GM13976 (cell line): Measurements from ENCODE around the gene RNASE4.

Experiments used
- DNase-seq: peaks from one replicate; pipeline ENCODE4 v3.0.0; 2012; ENCODE audit warnings: low spot score
- in situ Hi-C: fragments of 300-500 bp; cut with MboI; formaldehyde crosslinking; loops from one replicate; pipeline ENCODE4 v1.12.0; 2022; ENCODE audit warnings: low sequenced_read_pairs, mixed read lengths, inconsistent platforms; ENCODE audit not compliant: unreplicated experiment
- TF ChIP-seq, protein P1 (sequence below): IDR thresholded peaks from 2 replicates; pipeline ENCODE4 v1.5.1; 2012; ENCODE audit warnings: borderline replicate concordance, mild to moderate bottlenecking; ENCODE audit not compliant: insufficient read depth; ENCODE audit errors: extremely low read depth, missing control alignments, control extremely low read depth

Gene RNASE4

DNA sequence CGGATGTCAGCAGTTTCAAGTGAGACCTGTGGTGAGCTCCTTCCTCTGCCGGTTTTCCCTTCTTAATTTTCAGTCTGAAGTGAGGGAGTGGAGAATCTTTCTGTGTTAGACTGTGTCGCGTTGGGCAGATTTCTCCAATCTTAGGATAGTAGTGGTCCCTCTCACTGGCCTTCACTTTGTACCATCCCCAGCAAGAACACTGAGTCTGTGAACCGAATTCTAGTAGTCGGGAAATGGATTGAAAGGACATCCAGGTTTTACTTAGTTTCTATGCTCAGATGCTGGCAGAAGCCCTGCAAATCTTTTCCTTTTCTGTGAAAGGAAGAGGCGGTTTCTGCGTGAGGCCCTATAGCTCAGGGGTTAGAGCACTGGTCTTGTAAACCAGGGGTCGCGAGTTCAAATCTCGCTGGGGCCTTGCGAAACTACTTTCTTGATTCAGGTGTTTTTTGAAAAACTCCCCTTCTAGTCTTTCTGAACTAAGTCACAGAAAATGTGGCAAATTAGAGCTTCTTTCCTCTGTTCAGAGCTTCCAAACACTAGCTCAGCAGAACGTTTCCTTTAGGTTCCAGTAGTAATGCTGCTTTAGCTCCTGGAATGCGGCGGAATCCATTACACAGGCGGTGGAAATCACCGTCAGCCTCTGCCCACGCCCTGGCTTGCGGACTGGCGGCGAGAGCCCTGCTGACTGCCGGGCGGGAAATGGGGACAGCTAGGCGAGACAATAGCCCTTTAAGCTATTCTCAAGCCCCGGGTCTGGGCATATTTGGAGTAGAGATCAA is 2.8 kb upstream of the RNASE4 start:
- peak; percentile 62 for DNase-seq
- TF ChIP-seq, protein P1, sequence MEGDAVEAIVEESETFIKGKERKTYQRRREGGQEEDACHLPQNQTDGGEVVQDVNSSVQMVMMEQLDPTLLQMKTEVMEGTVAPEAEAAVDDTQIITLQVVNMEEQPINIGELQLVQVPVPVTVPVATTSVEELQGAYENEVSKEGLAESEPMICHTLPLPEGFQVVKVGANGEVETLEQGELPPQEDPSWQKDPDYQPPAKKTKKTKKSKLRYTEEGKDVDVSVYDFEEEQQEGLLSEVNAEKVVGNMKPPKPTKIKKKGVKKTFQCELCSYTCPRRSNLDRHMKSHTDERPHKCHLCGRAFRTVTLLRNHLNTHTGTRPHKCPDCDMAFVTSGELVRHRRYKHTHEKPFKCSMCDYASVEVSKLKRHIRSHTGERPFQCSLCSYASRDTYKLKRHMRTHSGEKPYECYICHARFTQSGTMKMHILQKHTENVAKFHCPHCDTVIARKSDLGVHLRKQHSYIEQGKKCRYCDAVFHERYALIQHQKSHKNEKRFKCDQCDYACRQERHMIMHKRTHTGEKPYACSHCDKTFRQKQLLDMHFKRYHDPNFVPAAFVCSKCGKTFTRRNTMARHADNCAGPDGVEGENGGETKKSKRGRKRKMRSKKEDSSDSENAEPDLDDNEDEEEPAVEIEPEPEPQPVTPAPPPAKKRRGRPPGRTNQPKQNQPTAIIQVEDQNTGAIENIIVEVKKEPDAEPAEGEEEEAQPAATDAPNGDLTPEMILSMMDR, result no peak
- in situ Hi-C loops, result loop anchor here (10.0 kb wide), 2 partner anchors 47 to 357 kb away; no protein-coding TSS in a partner anchor

DNA sequence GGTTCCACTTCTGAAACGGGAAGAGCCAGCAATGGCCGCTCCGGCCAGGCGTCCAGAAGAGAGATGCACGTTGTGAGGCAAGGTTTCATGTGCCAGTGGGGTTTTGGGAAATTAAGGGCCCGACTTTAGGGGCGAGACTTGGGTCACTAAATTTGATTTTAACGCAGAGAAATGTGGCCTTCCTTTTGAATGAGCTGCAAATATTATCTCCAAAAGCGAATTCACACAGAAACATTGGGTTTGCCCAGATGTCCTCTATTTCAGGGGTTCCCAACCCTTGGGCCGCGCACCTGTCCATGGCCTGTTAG is 2.3 kb upstream of the RNASE4 start:
- TF ChIP-seq, protein P1, result no peak
- in situ Hi-C loops, result loop anchor here (10.0 kb wide), 2 partner anchors 47 to 357 kb away; no protein-coding TSS in a partner anchor
- DNase-seq, result no peak

DNA sequence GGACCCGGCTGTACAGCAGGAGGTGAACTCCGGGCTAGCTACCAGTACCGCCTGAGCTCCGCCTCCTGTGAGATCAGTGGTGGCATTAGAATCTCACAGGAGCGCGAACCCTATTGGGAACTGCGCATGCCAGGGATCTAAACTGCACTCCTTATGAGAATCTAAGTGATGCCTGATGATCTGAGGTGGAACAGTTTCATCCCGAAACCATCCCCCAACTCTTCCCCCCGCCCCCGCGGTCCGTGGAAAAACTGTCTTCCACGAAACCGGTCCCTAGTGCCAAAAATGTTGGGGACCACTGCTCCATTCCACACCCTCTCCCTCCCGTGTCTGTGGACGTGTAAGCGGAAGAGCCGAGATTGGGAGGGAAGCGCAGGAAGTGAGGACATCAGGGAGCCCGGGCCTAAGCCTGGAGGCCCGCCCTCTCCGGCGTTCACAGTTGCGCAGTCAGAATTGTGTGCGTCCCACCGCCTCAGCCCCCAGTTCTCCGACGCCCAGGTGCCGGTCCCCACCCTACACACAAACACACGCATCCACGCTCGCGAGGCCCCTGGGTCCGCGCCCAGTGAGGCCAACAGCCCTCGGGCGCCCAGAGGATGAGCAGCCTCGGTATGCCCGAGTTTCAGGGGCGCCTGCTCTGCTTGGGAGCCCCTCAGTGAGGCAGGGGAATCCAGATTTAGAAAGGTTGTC is 1.8 kb upstream of the RNASE4 start:
- in situ Hi-C loops, result loop anchor here (10.0 kb wide), 2 partner anchors 48 to 358 kb away; no protein-coding TSS in a partner anchor
- TF ChIP-seq, protein P1, result no peak
- peak; percentile 83 for DNase-seq

DNA sequence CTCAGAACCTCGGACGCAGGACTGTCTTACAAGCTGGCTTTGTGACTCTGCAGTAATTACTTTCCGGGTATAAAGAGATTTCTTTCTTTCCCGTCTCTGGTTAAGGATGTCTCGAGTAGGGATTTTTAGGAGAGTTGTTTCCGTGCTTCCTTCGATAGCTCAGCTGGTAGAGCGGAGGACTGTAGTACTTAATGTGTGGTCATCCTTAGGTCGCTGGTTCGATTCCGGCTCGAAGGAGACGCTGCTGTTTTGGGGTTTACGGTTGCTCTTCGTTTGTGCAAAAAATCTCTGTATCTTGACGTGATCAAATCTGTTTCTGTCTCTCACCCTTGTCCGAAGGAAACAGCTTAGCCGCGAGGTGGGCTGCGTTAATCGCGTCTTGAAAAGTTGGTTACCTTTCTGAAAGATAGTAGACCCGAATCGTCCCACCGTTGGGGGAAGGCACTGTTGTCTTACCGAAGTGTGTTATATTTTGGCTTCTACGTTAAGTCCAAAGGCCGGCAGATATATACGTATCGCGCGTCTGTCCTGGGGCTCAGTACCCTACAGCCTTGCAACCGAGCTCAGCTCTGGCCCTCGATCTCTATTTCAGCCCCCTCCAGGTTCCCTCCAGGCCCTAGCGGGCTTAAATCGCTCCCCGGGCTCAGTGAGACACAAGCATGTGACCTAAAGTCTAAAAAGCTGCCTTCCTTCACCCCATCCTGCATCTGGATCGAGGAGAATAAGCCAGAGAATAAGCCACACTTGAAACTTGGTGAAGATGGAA is 1.1 kb upstream of the RNASE4 start:
- peak; percentile 60 for DNase-seq

DNA sequence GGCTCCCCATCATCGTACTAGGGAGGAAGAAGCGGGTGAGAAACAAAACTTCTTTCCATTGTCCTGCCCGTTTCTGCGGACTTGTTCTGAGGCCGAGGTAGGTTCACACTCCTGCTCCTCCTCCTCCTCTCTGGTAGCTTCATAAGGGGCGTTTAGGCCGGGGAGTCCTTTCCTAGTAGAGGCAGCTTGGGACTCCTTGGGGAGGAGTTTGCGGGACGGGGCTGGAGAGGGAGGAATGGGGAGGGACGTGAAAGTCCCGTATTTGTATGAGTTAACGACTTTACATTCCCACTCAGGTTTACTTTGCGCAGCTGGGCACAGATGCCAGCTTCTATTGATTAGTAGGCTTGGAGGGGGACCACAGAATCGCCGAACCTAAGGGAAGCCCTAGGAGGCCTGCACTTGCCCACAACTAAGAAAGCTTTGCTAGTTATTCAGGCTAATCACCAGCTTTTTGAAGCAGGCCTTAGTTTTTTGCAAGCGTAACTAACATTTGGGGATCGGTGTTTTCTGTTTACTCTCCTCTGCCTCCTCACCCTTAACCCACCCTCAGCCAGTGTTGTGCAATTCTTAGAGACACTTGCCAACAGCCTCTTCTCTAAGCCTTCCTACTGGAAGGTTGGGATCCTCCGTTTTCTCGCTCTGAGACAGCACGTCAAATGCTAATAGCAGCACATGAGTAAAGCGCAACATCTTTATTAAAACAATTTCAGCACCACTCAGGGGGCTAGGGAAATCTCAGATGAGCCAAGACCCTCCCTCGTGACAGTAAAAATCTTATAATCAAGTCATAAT is 499 bp downstream of the RNASE4 start:
- TF ChIP-seq, protein P1, result no peak
- in situ Hi-C loops, result loop anchor here (10.0 kb wide), 2 partner anchors 50 to 360 kb away; no protein-coding TSS in a partner anchor

More for the DNA sequence above, 1.1 kb upstream of the RNASE4 start:
- in situ Hi-C loops, result loop anchor here (10.0 kb wide), 2 partner anchors 49 to 359 kb away; no protein-coding TSS in a partner anchor
- TF ChIP-seq, protein P1, result no peak

DNA sequence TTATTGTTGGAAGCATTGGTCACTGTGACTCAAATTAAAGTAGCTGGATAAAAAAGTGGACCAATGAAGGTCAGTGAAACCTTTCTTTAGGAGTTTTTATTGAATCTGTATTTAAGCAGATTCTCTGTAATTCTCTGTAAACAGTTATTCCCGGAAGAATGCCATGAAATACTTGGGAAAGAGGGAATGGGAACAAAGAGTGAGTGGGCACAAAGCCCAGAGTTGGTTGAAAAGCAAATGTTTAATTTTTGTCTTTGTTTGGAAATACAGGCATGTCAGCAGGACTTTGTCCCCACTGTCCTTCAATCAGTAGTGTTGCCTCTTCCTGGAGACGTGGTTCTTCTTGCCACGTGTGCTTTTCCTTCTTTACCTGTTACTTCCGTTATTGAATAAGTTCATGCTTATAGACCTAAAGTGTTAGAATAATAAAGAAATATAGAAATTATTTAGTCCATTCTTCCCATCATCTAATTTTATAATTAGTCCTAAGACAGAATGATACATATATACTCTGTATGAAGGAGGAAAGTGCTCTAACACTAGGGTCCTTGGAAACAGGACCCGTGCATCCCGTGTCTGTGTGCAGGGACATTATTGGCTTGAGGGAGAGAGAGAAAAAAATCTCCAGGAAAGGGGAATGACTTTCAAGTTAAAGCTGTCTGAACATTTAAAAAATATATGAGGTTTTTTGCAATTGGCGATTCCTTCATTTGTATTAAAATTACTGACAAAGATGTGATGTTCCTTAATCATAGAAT is 2.2 kb downstream of the RNASE4 start:
- in situ Hi-C loops, result loop anchor here (10.0 kb wide), 2 partner anchors 52 to 362 kb away; no protein-coding TSS in a partner anchor
- TF ChIP-seq, protein P1, result no peak
- no peak for DNase-seq

More for the DNA sequence above, 499 bp downstream of the RNASE4 start:
- DNase-seq, result no peak
